ENCODE data around the gene TRAF2. TPM values are rescaled to one million over a fixed set of nuclear protein-coding genes. Genes with fewer than 3 reads are reported as not detected.
A peak's percentile ranks its signal among the peaks of the same experiment; 100 is the strongest.

The TRAF2 gene
- total and polyA plus RNA-seq, 9 of the 15 experiments (the other 6 are each of a cell fraction or from before 2014, with no cell fraction given): 0.24 to 45.2 (median 18.0) TPM

DNA sequence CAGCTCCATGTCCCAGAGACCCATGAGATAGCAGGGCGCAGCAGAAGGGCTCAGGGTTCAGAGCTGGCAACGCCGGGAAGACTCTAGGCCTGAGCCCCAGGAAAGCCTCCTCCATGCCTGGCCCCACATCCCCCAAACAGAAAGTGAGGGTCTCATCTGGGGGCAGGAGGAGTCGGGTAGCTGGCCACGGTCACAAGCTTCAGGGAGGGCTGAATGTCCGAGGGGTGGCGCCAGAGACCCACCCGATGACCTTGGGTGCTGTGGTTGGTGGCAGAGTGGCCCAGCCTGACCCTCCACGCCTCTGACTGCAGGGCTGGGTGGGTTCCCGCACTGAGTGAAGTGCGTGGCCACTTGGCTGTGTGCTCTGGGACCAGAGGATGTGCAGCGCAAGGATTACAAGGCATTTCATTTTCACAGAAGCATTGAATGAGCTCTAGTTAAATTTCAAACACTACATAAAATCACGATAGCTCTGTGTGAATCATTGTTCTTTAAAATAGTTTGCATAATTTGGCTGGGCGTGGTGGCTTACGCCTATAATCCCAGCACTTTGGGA, 61.7 kb downstream of the TRAF2 start (continued):
- TF ChIP-seq FIP1L1 (IDR thresholded peaks at IDR 0.05; ENCODE audit: low read depth, low read length, poor library complexity, severe bottlenecking) (no peak), LEF1 (IDR thresholded peaks at IDR 0.05) (no peak), KLF6 (CRISPR knock-in tag; IDR thresholded peaks at IDR 0.05; ENCODE audit: borderline replicate concordance) (no peak), ATF1 (CRISPR knock-in tag; IDR thresholded peaks at IDR 0.05) (no peak), ATF1 (tag; IDR thresholded peaks at IDR 0.05) (0 out of 2 replicates have a peak, but pooled peaks have one; percentile 33), ZNF197 (CRISPR knock-in tag; IDR thresholded peaks at IDR 0.05; ENCODE audit: low read depth) (no peak), SAP30 (IDR thresholded peaks at IDR 0.05; ENCODE audit: borderline replicate concordance, insufficient read depth, low read depth, low read length, poor library complexity, severe bottlenecking) (no peak), PHTF2 (CRISPR knock-in tag; IDR thresholded peaks at IDR 0.05) (no peak), SMAD1 (IDR thresholded peaks at IDR 0.05; ENCODE audit: low read depth, low read length, partially characterized antibody) (peak; percentile 34), POLR2B (IDR thresholded peaks at IDR 0.05; ENCODE audit: low read depth, partially characterized antibody) (no peak), MTA3 (IDR thresholded peaks at IDR 0.05; ENCODE audit: borderline replicate concordance) (peak; percentile 60; the same call in 1 of the 2 replicates), RBM25 (IDR thresholded peaks at IDR 0.05; ENCODE audit: low read depth, low read length, severe bottlenecking) (no peak), TAF9B (IDR thresholded peaks at IDR 0.05; ENCODE audit: partially characterized antibody) (no peak)
- TF ChIP-seq, protein P1, sequence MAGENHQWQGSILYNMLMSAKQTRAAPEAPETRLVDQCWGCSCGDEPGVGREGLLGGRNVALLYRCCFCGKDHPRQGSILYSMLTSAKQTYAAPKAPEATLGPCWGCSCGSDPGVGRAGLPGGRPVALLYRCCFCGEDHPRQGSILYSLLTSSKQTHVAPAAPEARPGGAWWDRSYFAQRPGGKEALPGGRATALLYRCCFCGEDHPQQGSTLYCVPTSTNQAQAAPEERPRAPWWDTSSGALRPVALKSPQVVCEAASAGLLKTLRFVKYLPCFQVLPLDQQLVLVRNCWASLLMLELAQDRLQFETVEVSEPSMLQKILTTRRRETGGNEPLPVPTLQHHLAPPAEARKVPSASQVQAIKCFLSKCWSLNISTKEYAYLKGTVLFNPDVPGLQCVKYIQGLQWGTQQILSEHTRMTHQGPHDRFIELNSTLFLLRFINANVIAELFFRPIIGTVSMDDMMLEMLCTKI (IDR thresholded peaks at IDR 0.05; ENCODE audit: partially characterized antibody): no peak
- TF ChIP-seq, protein P2, sequence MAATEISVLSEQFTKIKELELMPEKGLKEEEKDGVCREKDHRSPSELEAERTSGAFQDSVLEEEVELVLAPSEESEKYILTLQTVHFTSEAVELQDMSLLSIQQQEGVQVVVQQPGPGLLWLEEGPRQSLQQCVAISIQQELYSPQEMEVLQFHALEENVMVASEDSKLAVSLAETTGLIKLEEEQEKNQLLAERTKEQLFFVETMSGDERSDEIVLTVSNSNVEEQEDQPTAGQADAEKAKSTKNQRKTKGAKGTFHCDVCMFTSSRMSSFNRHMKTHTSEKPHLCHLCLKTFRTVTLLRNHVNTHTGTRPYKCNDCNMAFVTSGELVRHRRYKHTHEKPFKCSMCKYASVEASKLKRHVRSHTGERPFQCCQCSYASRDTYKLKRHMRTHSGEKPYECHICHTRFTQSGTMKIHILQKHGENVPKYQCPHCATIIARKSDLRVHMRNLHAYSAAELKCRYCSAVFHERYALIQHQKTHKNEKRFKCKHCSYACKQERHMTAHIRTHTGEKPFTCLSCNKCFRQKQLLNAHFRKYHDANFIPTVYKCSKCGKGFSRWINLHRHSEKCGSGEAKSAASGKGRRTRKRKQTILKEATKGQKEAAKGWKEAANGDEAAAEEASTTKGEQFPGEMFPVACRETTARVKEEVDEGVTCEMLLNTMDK (IDR thresholded peaks at IDR 0.05; ENCODE audit: borderline replicate concordance, insufficient read depth, low read depth, low read length, poor library complexity, severe bottlenecking): peak; percentile 31
- TF ChIP-seq, protein P3, sequence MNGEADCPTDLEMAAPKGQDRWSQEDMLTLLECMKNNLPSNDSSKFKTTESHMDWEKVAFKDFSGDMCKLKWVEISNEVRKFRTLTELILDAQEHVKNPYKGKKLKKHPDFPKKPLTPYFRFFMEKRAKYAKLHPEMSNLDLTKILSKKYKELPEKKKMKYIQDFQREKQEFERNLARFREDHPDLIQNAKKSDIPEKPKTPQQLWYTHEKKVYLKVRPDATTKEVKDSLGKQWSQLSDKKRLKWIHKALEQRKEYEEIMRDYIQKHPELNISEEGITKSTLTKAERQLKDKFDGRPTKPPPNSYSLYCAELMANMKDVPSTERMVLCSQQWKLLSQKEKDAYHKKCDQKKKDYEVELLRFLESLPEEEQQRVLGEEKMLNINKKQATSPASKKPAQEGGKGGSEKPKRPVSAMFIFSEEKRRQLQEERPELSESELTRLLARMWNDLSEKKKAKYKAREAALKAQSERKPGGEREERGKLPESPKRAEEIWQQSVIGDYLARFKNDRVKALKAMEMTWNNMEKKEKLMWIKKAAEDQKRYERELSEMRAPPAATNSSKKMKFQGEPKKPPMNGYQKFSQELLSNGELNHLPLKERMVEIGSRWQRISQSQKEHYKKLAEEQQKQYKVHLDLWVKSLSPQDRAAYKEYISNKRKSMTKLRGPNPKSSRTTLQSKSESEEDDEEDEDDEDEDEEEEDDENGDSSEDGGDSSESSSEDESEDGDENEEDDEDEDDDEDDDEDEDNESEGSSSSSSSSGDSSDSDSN (IDR thresholded peaks at IDR 0.05; ENCODE audit: borderline replicate concordance in 1 of 2, low read depth in 2 of 2, low read length in 2 of 2): no peak
- TF ChIP-seq, protein P4, sequence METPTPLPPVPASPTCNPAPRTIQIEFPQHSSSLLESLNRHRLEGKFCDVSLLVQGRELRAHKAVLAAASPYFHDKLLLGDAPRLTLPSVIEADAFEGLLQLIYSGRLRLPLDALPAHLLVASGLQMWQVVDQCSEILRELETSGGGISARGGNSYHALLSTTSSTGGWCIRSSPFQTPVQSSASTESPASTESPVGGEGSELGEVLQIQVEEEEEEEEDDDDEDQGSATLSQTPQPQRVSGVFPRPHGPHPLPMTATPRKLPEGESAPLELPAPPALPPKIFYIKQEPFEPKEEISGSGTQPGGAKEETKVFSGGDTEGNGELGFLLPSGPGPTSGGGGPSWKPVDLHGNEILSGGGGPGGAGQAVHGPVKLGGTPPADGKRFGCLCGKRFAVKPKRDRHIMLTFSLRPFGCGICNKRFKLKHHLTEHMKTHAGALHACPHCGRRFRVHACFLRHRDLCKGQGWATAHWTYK (CRISPR knock-in tag; IDR thresholded peaks at IDR 0.05): peak; percentile 85
- TF ChIP-seq, protein P5, sequence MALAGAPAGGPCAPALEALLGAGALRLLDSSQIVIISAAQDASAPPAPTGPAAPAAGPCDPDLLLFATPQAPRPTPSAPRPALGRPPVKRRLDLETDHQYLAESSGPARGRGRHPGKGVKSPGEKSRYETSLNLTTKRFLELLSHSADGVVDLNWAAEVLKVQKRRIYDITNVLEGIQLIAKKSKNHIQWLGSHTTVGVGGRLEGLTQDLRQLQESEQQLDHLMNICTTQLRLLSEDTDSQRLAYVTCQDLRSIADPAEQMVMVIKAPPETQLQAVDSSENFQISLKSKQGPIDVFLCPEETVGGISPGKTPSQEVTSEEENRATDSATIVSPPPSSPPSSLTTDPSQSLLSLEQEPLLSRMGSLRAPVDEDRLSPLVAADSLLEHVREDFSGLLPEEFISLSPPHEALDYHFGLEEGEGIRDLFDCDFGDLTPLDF (CRISPR knock-in tag; IDR thresholded peaks at IDR 0.05): peak; percentile 55; the same call in 1 of the 2 replicates
- TF ChIP-seq, protein P6, sequence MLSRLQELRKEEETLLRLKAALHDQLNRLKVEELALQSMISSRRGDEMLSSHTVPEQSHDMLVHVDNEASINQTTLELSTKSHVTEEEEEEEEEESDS (CRISPR knock-in tag; IDR thresholded peaks at IDR 0.05): no peak
